HFF-Myc (cell line): ENCODE data around the gene COL10A1.

Experiments
- DNase-seq: peaks from one replicate; pipeline ENCODE4 v3.0.0-alpha.2; 2011; ENCODE audit warnings: low read depth; ENCODE audit errors: extremely low read depth
- H3K4me3 ChIP-seq: replicated peaks from 2 replicates; pipeline ENCODE4 v1.5.1; 2011; ENCODE audit warnings: low read depth, mild to moderate bottlenecking, control low read depth, low read length
- TF ChIP-seq, protein P1 (sequence below): IDR thresholded peaks from 2 replicates; pipeline ENCODE4 v1.5.1; 2012; ENCODE audit warnings: mild to moderate bottlenecking, low read depth, low read length, control low read depth; ENCODE audit errors: missing control alignments

Gene COL10A1

DNA sequence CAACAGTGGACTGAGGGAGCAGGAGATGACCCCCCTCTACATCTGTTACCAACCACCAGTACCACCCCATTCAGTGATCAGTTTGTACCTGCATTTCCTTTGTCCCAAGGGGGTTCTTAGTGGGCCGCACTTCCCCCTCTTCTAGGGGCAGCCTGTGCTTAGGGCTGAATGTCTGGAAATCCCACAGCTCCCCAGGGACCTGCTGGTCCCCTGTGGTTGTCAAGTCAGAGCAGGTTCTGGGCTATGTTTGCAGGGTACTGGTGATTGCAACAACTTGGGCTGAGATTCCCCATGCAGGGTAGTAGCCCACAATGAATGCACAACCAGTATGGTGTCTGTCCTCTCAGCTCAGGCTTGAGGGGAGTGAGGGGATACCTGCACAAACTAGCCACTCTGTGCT is 39.7 kb upstream of the COL10A1 start:
- TF ChIP-seq, protein P1, sequence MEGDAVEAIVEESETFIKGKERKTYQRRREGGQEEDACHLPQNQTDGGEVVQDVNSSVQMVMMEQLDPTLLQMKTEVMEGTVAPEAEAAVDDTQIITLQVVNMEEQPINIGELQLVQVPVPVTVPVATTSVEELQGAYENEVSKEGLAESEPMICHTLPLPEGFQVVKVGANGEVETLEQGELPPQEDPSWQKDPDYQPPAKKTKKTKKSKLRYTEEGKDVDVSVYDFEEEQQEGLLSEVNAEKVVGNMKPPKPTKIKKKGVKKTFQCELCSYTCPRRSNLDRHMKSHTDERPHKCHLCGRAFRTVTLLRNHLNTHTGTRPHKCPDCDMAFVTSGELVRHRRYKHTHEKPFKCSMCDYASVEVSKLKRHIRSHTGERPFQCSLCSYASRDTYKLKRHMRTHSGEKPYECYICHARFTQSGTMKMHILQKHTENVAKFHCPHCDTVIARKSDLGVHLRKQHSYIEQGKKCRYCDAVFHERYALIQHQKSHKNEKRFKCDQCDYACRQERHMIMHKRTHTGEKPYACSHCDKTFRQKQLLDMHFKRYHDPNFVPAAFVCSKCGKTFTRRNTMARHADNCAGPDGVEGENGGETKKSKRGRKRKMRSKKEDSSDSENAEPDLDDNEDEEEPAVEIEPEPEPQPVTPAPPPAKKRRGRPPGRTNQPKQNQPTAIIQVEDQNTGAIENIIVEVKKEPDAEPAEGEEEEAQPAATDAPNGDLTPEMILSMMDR: no peak
- no peak overlapping the region for H3K4me3 ChIP-seq
- no peak for DNase-seq

DNA sequence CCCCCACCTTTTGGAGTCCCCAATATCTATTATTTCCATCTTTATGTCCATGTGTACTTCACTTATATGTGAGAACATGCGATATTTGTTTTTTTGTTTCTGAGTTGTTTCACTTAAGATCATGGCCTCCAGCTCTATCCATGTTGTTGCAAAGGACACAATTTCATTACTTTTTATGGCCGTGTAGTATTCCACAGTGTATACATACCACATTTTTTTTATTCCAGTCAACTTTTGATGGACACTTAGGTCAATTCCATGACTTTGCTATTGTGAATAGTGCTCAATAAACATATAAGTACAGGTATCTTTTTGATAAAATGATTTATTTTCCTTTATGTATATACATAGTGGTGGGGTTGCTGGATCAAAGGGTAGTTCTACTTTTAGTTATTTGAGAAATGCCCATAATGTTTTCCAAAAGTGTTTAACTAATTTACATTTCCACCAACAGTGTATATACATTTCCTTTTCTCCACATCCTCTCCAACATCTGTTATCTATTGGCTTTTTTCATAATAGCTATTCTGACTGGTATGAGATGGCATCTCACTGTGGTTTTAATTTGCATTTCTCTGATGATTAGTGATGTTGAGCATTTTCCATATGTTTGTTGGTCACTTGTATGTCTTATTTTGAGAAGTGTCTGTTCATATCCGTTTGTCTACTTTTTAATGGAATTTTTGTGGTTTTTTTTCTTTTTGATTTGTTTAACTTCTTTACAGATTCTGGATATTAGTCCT is 34.0 kb upstream of the COL10A1 start:
- H3K4me3 ChIP-seq: no peak overlapping the region
- peak; percentile 48 for DNase-seq
- TF ChIP-seq, protein P1: no peak

DNA sequence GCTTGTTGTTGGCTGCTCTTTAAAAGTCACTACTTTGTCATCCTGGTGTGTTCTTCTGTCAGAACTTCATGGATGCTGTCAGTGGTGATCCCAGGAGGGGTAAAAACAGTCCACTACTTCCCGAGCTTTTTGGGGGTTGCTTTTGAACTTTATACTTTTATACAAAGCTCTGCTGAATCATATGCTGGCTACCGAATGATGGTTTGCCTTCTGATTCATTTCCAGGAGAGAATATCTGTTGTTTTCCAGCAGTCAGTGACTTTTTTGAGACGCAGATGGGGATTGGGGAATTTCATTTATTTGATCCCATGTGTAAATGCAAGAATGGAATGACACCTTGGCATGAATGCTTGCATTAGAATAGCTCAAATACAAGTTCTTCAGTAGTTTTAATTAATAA is 32.7 kb upstream of the COL10A1 start:
- DNase-seq: no peak
- no peak overlapping the region for H3K4me3 ChIP-seq
- TF ChIP-seq, protein P1: no peak

DNA sequence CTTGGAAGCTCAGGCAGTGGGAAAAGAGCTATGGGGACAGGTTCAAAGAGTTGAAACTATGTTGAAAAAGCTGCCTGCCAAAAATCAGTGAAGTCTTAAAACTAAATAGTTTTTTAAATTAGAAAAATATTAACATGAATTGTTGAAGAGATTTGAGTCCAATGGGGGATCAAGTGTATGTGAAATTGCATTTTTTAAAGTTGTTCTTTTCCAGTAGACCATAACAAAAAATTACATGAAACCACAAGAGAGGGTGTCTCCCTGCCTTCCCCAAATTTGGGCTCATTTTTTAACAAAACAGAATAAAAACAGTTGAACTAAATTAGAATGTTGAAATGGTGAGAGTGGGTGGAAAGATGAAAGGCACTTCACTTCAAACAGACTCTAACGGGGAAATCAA is 31.5 kb upstream of the COL10A1 start:
- H3K4me3 ChIP-seq: no peak overlapping the region
- TF ChIP-seq, protein P1: no peak
- DNase-seq: no peak

DNA sequence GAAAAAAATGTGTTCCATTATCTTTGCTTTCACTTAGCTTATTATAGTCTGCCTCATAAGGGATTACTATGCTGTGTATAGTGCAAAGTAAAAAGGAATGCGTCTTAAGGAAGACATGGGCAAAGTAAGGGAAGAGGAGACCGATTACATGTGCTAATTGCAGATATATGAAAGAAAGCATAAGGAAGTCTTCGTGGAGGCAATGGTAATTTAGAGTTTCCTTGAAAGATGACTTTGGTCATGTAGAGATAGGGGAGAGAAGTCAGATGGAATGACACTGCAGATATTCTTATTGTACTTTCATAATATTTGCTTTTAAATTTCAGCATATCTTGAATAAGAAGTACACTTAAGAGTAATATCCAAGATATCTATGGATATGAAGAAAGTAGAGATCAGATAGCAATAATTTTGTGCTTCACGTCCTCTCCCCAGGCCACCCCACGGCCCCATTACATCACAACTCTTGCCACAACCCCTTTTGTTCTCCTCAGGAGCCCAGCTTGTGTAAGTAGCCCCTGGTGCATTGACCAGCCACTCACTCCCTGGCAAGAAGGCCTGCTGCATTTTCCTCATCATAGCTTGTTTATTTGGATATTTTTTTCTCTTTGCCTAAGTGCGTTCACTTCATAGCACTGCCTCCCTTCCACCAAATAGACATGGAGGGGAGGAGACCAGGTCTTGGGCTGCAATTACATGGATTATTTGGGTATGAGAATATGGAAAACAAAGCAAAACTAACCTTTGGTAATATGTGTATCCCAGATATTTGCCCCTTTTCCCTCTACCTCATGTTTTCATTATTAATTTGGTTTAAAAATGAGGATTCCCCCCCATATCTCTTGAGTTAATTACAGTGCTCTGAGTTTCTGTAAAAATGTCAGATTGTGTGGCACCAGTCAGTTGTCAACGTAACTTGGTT is 30.7 kb upstream of the COL10A1 start:
- no peak for DNase-seq
- TF ChIP-seq, protein P1: no peak
- H3K4me3 ChIP-seq: no peak overlapping the region

DNA sequence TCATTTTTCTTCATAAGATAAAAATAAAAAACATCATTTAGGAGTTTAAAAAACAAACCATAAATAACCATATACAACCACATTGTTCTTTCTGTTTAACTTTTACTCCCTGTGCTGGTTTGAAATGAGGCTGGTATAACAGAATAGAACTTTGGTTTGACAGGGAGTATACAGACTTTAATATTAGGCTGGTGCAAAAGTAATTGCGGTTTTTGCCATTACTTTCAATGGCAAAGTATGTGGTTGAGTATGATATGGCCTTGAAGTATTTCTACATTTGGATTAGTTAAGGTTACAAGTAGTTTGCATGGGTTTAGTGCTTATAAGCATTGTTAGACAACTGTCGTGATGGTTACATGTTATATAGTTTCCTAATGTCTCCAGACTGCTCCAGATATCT is 29.0 kb upstream of the COL10A1 start:
- no peak for DNase-seq
- no peak overlapping the region for H3K4me3 ChIP-seq
- TF ChIP-seq, protein P1: no peak
